HG03565 (cell line): Measurements from ENCODE around the gene SLCO2A1.

Source experiments
- ATAC-seq: cut with Tn5 transposase; IDR thresholded peaks from one replicate; pipeline ENCODE4 v1.9.1; 2021; ENCODE audit warnings: mild to moderate bottlenecking, moderate library complexity; ENCODE audit not compliant: unreplicated experiment

Gene SLCO2A1

DNA sequence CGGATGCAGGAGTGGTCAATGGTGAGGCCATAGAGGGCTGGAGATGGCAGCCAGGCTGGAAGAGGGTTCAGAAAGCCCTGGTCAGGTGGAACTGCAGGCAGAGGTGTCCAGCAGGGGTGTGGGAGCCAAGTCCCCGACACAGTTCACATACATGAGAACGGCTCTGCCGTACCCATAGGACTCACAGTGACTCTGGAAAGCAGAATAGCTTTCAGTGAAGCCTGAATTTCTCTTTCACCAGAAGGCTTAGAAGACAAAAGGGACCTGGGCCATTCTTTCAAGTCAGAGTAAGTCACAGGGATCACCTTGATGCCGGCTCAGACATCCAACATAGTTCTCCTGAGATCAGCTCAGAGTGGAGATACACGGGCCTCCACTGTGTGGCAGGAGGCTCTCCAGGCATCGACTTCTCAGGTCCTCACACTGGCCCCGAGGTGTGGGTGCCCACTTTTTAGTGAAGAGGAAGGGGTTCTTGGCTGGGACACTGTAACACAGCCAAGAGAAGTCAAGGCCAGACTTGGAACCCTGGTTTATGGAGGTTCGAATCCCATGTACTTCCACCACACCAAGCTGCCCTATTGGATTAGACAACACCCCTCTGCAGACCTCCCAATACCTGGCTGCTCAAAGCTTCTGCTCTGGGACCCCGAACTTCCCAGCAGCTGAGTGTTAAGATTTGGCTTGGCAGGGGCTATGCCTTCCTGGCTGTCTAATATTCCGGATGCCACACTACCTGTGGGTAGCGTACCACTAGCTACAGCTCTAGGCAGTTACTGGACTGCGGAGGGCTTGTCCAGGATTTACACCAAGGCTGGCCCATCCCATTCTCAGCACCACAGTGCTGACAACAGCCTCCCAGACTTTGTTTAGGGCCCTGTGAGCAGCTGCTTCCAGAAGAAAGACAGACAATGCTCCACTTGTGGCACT is 93.6 kb downstream of the SLCO2A1 start:
- ATAC-seq = no peak

DNA sequence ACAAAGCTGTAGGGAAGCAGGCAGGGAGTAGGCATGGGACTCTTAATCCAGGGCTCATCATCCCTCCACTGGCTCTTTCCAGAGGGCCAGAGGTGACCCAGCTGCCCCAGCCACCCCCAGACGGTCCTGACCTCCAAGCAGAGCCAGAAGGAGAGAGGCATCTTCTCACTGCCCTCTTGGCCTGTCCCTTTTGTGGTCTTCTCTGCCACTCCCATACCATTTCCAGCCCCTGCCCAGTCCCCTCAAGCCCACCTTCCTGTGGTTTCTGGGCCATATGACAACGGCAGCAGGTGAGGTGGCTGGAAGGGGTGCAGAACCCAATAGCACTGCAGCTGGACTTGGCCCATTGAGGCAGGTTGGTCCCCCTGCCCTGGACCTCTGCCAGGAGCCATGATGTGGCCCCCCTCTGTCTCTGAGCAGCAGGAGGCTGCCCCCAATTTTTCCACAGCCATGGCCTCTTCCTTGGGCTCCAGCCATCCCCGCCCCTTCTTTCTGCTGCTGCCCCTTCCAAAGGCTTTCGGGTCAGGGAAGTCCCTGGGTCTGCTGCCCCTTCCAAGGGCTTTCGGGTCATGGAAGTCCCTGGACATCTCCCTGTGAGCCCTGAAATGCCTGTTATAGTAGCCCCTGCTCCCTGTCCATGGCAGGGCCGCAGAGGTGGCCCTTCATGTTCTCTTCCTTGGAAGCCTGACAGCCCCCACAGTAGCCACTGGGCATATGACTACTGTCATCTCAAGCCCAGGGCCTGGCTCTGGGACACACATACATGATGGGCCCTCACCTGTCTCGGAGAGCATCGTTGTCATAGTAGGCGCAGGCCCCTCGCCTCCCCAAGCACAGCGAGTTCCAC is 94.5 kb downstream of the SLCO2A1 start:
- ATAC-seq = no peak

DNA sequence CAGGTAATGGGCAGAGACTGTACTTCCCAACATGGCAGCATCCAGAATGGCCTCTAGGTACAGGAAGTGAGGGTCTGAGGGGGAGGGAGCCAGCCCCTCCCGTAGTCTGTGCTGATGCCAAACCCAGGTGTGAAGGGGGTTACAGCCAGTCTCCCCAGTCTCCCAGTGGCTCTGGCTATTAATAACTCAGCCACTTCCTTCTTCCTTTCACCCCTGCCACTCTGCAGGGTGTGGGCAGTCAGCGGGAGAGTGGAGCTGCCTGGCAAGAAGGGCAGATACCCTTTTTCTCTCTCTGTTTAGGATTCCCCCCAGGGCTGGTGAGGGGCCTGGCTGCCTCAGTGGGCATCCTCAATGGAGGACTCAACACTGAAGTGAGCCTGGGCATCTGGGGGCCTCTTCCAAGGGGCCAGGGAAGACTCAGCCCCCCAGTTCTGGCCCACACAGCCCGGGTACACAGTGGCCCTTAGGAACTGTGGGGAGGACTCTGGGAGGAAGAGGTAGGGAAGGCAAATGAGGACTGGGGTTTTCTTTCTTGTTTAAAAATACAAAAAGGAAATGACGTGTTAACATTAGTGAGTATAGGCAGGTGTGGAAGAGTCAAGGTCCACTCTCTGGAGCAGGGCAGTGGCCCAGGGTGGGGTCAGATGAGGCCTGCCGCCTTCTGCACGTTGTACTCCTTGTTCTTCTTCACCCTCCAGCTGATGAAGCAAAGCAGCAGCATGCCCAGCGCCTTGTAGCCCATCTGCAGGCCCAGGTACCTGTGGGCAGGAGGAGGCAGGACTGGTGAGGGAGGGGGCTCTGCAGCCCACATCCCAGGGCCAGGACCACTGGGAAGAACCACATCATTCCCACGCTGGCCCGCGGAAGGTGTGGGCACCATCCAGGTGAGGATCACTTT is 95.4 kb downstream of the SLCO2A1 start:
- no peak for ATAC-seq

DNA sequence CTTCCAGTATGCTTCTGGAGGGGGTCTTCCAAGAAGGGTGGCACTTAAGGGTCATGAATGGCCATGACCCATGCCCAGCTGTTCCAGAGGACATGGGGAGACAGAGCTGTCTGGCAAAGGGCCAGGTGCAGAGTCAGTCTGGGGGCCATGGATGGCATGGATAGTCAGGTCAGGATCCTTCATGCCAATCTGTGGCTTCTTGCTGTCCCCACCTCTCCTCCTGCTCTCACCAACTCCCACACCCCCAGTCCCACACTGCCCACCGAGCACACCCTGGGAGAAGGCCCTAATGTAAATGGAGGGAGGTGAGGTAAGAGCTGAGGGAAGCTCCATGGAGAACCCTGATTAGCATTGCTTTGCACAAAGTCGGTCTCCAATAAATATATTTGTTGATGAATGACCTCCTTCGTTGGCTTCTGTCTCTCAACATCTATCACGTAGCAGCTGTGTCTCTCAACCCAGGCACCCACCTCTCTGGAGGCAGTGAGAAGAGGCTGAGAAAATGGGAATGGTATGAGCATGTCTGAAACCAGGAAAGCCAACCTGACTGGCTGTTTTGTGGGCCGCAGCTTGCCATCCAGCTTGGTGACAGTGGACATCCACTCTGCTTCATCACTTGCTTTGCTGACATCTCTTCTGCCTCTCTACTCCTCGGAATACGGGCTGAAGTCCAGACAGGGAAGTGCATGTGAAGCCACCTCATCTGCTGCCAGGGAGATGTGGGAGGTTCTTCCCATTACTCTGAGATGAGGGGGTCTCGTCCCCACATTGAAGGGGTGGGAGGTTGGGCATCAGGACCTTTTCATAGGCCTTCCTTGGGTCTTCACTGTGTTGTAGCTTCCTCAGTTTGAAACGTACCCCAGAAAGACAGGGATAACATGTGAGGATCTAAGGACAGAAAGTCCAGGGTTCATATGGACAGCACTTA is 96.4 kb downstream of the SLCO2A1 start:
- no peak for ATAC-seq

DNA sequence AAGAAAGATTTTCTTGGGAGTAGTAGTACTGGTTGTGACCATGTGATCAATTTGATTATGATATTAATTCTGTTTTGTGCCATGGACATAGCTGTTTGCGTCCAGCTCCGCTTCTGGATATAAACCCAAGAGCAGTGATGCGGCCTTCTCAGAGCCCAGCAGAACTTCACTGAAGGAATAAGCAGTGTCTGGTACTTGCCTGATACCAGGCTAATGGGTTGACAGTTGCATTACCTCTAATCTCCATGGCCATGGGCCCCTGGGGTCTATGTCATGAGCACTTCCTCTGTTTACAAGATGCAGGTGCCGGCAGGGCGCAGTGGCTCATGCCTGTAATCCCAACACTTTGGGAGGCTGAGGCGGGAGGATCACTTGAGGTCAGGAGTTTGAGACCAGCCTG is 97.7 kb downstream of the SLCO2A1 start:
- no peak for ATAC-seq

DNA sequence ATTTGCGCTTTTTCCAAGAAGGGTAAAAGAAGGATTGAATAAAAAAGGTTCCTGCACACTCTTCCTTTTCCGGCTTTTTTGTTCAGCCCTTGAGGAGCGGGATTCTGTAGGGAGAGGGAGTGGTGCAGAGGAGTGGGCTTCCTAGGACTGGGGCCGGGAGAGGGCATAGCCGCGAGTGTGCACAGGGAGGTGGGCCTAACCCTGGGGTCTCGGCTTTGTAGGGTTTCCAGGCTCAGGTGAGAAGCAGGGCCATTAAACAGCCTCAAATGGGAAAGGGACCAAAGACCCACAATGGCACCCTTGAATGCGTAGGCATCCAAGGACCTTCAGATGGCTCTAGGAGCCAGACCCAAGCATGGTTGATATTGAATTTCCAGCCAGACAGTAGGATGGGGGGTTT is 98.6 kb downstream of the SLCO2A1 start:
- ATAC-seq = no peak

DNA sequence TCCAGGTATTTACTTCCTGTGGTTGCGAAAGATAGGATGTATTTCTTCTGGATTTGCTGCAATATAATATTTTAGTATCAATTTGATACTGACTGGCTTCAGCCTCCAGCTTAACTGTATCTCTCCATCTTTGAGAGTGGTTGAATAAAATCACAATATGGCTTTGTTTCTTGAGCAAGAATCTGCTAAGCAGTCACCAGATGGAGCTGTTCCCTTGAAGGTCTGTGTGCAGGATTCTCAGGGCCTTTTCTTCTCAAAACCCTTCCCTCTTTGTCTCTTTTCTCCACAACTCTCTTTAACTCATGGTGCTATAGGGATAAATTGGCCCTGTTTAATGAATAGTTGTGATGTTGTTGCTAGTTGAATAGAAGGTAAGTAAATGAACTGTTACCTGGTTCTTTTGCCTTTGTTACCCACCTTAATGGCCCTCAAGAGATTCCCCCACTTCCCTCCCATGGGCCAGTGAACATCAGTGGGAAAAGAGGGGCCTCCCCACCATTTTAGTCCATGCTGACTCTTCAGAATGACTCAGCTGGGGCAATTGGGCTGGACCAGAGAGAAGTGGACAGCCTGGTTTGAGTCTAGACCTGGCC is 99.3 kb downstream of the SLCO2A1 start:
- ATAC-seq = no peak

DNA sequence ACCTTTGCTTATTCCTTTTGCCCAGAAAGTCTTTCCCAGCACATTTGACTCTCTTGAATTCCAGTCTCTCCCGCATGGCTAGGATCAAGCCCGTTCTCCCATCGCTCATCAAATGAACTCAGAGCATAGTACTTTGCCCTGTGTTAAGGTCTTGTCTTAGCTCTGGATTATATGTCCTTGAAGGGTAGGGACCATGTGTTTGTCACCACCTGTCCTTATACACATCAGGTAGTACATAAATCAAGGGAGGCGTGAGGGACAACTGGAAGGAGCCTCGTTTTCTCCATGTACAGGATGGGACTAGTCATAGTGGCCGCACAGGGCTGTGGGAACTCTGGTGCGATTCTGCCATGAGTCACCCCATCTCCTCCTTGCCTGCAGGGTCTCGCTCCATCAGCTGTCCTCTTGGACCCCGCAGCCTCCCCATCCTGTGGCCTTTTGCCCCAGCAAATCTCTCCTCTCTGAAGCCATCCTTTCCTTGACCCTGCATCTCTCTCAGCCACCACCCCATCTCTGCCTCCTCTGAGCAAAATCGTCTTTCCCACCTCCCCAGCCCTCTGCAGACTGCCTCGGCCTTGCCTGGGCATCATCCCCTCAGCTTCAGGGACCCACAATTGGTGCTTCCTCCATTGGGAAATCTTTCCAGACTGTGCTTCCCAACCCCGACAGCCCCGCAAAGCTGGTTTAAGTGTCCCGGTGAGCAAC is 100.7 kb downstream of the SLCO2A1 start:
- no peak for ATAC-seq

DNA sequence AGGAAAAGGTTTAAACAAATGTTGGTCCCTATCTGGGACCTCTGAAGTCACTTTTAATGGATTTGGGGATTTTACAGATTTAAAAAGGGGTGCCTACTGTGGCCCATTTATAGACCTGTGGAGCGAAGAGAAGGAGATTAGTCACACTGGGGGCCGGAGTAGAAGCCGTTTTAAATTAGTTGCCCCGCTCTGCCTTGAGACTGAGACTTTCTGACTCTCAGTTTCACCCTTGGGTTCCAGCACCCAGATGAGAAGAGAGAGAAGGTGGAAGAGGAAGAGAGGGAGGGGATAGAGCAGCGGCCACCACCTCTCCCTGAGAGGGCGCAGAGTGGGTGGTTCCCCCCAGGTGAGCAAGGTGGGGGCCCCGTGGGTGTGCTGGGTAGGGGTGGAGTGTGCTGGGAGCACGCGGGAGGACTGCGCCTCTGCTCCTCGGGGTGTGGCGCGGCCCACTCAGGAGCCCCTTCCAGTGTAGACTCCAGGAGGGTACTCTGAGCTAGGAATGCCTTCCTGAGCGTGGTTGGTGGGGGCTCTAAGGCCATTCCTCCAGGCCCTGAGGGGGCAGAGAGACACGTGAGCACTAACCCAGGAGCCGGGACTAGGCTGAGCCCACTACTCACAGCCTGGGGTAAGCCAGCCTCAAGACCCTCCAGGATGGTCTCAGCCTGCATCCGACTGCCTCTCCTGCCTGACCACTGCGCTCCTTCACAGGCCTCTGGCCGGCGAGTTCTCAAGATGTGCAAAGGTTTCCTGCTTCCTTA is 101.4 kb downstream of the SLCO2A1 start:
- ATAC-seq = no peak

DNA sequence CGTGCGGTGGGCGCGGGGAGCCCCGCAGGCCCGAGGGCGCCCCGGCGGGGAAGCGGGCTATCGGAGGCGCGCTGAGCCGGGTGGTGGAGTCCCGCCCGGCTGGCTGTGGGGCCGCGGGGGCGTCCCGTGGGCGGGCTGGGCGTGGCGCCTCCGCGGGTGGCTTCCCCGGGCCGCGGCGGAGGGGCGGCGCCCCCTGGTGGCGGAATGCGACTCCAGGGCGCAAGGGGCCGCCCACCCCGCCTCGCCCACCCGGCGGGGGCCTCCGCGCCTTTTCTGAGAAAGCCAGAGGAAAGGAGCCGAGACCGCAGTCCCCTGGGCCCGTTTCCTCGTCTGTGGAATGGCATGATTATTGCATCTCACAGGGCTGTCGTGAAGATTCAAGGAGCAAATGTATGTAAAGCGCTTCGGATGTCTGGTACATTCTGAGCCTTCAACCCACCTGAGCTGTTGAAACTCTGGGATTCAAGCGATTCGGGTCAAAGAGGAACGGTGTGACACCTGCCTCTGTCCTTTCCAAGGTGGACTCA is 102.1 kb downstream of the SLCO2A1 start:
- peak; percentile 55 for ATAC-seq

DNA sequence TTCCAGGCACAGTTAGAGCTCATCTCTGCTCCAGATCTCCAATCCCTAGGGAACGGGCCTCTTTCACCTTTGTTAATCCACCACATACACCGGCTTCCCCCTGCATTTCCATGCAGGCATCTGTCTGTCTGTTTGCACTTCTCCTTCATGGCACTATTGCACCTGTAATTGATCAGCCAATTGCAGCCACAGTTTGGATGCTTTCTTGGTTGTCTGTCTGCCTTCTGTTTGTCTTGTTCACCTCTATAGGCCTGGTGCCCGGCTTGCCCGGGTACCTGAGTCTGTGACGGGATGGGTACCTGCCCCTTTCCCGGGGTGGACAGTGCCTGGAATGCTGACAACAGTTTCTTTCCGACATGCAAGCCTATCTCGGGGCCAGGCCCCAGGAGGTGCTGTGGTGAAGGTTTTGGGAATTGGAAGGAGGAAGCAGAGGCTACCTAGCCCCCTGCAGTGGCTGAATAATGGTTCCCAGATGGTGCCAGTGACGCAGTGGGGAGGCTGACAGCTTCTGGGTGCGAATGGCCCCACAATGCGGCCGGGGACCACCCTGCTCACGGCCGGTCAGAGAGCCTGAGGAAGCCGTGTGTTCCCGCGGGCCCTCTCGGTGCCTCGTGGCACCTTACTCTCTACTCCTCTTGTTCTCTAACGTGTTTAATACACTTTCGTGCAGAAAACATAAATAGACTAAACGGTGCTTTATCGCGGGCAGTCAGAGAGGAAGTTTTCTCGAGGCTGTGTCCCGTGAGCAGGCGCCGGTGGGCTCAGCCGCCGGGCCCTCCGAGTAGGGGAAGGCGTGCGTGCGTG is 102.8 kb downstream of the SLCO2A1 start:
- ATAC-seq = no peak

DNA sequence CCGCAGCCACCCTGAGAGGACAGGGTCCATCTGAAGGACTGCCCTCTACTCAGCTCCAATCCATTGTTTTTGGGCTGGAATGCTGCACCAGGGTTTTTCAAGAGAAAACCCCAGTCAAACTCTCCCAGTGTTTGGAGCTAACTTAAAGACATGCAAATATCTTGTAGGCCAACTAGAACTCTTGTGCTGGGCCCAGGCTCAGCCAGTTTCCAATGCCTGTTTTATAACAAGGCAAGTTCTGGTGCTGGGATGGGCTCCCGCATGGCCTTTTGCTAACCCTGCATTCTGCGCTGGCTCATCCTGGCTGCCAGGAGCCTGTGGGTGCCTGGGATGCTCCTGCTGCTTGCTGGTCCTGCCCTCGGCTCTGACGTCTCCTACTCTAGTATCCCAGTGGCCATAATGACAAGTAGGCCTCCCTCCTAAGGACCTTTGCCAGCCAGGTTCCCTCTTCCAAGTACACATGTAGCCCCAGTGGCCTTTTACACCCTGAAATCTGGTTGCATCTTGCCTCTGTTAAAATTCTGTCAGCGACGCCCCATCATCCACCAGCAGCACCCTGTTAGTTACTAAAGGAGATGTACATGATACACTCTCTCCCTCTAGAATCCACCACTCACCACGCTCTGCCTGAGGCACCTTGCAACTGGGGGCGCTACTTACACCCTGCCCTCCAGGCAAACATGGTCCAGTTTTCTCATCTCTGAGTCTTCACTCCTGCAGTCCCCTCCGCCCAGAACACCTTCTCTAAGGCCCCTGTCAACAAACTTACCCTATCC is 103.6 kb downstream of the SLCO2A1 start:
- ATAC-seq = no peak

DNA sequence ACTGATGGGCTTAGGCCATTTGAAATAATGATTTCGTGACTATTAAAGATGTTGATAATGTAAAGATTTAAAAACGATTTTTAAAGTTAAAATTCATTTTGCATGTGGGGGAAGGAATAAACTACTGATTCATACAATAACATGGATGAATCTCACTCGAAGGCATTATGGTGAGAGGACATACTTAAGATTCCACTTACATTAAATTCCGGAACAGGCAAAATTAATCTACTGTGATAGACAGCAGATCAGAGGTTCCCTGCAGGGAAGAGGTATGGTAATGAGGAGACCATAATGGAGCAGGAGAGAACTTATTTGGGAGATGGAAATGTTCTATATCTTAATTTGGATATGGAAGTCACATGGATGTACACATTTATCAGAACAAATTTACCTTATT is 105.7 kb downstream of the SLCO2A1 start:
- no peak for ATAC-seq

DNA sequence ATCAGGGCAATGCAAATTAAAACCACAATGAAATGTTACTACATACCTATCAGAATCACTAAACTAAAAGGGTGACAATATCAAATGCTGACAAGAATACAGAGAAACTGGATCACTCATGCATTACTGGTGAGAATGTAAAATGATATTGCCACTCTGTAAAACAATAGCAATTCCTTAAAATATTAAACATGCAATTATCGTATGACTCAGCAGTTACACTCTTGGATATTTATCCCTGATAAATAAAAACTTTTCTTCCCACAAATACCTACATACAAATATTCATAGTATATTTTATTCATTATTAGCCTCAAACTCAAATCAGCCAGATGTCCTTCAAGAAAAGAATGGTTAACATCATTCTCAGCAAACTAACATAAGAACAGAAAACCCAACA is 108.1 kb downstream of the SLCO2A1 start:
- no peak for ATAC-seq

DNA sequence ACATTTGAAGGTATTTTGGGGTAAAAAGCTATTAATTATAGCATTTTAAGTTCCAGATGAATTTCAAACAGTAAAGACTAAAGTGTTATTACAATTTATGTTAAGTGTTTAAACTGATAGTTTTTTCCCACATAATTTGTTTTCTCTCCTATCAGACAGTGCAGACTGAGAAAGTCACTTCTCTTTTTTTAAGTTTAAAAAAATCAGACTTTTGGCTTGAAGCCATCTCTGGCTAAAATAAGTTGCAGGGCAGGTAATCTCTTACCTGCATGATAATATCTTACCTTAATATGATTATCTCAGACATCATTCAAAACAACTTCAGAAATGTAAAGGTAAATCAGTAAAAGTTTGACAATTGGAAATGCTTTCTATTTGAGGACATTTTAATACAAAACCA is 112.6 kb downstream of the SLCO2A1 start:
- ATAC-seq = no peak
